GM23338 (cell line): ENCODE measurements around the gene PUS1. TPM values are rescaled to one million over a fixed set of nuclear protein-coding genes. Genes with fewer than 3 reads are reported as not detected.
"Not testable (repeated sequence)": the region's sequence is repeated elsewhere in the genome, so short reads cannot be mapped to it uniquely, and the experiment has no call there.

Experiments
- ATAC-seq: fragments of 200-7000 bp; cut with Tn5 transposase; 3 replicates; pipeline ENCODE4 v1.9.1; 2020
- DNase-seq: peaks from one replicate; pipeline ENCODE4 v3.0.0-alpha.2; 2015; ENCODE audit warnings: low spot score
- H2AFZ ChIP-seq: fragments of 200-600 bp; sonication (generic); 2 replicates; pipeline ENCODE4 v1.8.0; 2016; ENCODE audit warnings: antibody characterized with exemption, mild to moderate bottlenecking, moderate library complexity
- H3F3A ChIP-seq: fragments of 200-600 bp; sonication (generic); replicated peaks from 2 replicates; pipeline ENCODE4 v1.8.0; 2017; ENCODE audit warnings: antibody characterized with exemption, mixed run types, low read depth
- H3K27ac ChIP-seq: fragments of 200-600 bp; sonication (generic); 2 replicates; pipeline ENCODE4 v1.6.1; 2016; ENCODE audit warnings: low read depth
- H3K27me3 ChIP-seq: fragments of 200-600 bp; sonication (generic); 2 replicates; pipeline ENCODE4 v1.8.0; 2016; ENCODE audit warnings: mild to moderate bottlenecking, mixed run types, moderate library complexity; ENCODE audit not compliant: insufficient read depth
- H3K36me3 ChIP-seq: fragments of 200-600 bp; sonication (generic); 2 replicates; pipeline ENCODE4 v1.8.0; 2016; ENCODE audit warnings: mild to moderate bottlenecking; ENCODE audit not compliant: insufficient read depth
- H3K4me1 ChIP-seq: fragments of 200-600 bp; sonication (generic); 2 replicates; pipeline ENCODE4 v1.8.0; 2016; ENCODE audit warnings: mild to moderate bottlenecking, moderate library complexity; ENCODE audit not compliant: insufficient read depth
- H3K4me2 ChIP-seq: fragments of 200-600 bp; sonication (generic); 2 replicates; pipeline ENCODE4 v1.7.1; 2017; ENCODE audit warnings: mixed run types
- H3K4me3 ChIP-seq: fragments of 200-600 bp; sonication (generic); 2 replicates; pipeline ENCODE4 v1.6.1; 2016; ENCODE audit warnings: mixed run types
- H3K79me2 ChIP-seq: fragments of 200-600 bp; sonication (generic); replicated peaks from 2 replicates; pipeline ENCODE4 v1.8.0; 2017; ENCODE audit warnings: mild to moderate bottlenecking; ENCODE audit not compliant: insufficient read depth
- H3K9me2 ChIP-seq: fragments of 200-600 bp; sonication (generic); 2 replicates; pipeline ENCODE4 v1.8.0; 2017; ENCODE audit not compliant: insufficient read depth
- H4K20me1 ChIP-seq: fragments of 200-600 bp; sonication (generic); replicated peaks from 2 replicates; pipeline ENCODE4 v1.8.0; 2017; ENCODE audit warnings: mild to moderate bottlenecking; ENCODE audit not compliant: insufficient read depth
- H3K27ac Mint-ChIP-seq: 2 replicates; pipeline ENCODE4 v1.8.0; 2020; ENCODE audit warnings: inconsistent platforms, mild to moderate bottlenecking, moderate library complexity, mixed read lengths
- H3K27me3 Mint-ChIP-seq: 3 replicates; pipeline ENCODE4 v1.8.0; 2022; ENCODE audit warnings: low read depth, mild to moderate bottlenecking, moderate library complexity, mixed read lengths, inconsistent platforms; ENCODE audit not compliant: insufficient read depth, poor library complexity
- H3K36me3 Mint-ChIP-seq: 3 replicates; pipeline ENCODE4 v1.8.0; 2021; ENCODE audit warnings: low read depth, mild to moderate bottlenecking, inconsistent platforms, moderate library complexity, mixed read lengths
- H3K4me1 Mint-ChIP-seq: 3 replicates; pipeline ENCODE4 v1.8.0; 2020; ENCODE audit warnings: mild to moderate bottlenecking, inconsistent platforms, mixed read lengths
- H3K4me3 Mint-ChIP-seq: 3 replicates; pipeline ENCODE4 v1.8.0; 2021; ENCODE audit warnings: moderate library complexity, mild to moderate bottlenecking, inconsistent platforms, mixed read lengths
- H3K9me3 Mint-ChIP-seq: 3 replicates; pipeline ENCODE4 v1.8.0; 2020; ENCODE audit warnings: moderate library complexity, mild to moderate bottlenecking, inconsistent platforms, mixed read lengths
- EZH2 ChIP-seq: fragments of 200-600 bp; sonication (generic); IDR thresholded peaks from one replicate; pipeline ENCODE4 v1.8.0; 2017; ENCODE audit warnings: antibody characterized with exemption, mild to moderate bottlenecking, low read depth; ENCODE audit not compliant: unreplicated experiment
- EZH2phosphoT487 ChIP-seq: fragments of 200-600 bp; sonication (generic); IDR thresholded peaks from one replicate; pipeline ENCODE4 v1.8.1; 2018; ENCODE audit warnings: antibody characterized with exemption; ENCODE audit not compliant: unreplicated experiment
- JUNB ChIP-seq: IDR thresholded peaks from one replicate; pipeline ENCODE4 v1.6.1; 2016; ENCODE audit warnings: antibody characterized with exemption; ENCODE audit not compliant: unreplicated experiment
- POLR2AphosphoS5 ChIP-seq: IDR thresholded peaks from 2 replicates; pipeline ENCODE4 v1.6.1; 2016; ENCODE audit warnings: antibody characterized with exemption, low read depth
- STAT1 ChIP-seq: IDR thresholded peaks from one replicate; pipeline ENCODE4 v1.6.1; 2016; ENCODE audit warnings: antibody characterized with exemption; ENCODE audit not compliant: unreplicated experiment
- ZNF331 ChIP-seq: fragments of 250-450 bp; sonication (Bioruptor Pico); IDR thresholded peaks from 2 replicates; pipeline ENCODE4 v1.5.0; 2020; ENCODE audit warnings: low read depth, mild to moderate bottlenecking, moderate library complexity
- polyA plus RNA-seq: library from polyadenylated mRNA; unstranded; fragments of >200 nt; fragmentation: Nextera tagmentation; extraction: Ambion mirVana; gene quantifications from 2 replicates; pipeline ENCODE4 v1.2.1, GENCODE V29; 2016
- total RNA-seq: library from RNA; depleted of rRNA; stranded (reverse); fragments of >200 nt; shearing (Covaris generic); gene quantifications from 2 replicates; pipeline ENCODE4 v1.2.3, GENCODE V29; 2014
- TF ChIP-seq, protein P1 (sequence below): IDR thresholded peaks from 2 replicates; pipeline ENCODE4 v1.6.1; 2016; ENCODE audit warnings: antibody characterized with exemption
- TF ChIP-seq, protein P2 (sequence below): IDR thresholded peaks from one replicate; pipeline ENCODE4 v1.6.1; 2018; ENCODE audit warnings: antibody characterized with exemption; ENCODE audit not compliant: unreplicated experiment

Gene PUS1
- total and polyA plus RNA-seq, 2 experiments from 2014 or later, result 52.4 to 73.0 TPM

DNA sequence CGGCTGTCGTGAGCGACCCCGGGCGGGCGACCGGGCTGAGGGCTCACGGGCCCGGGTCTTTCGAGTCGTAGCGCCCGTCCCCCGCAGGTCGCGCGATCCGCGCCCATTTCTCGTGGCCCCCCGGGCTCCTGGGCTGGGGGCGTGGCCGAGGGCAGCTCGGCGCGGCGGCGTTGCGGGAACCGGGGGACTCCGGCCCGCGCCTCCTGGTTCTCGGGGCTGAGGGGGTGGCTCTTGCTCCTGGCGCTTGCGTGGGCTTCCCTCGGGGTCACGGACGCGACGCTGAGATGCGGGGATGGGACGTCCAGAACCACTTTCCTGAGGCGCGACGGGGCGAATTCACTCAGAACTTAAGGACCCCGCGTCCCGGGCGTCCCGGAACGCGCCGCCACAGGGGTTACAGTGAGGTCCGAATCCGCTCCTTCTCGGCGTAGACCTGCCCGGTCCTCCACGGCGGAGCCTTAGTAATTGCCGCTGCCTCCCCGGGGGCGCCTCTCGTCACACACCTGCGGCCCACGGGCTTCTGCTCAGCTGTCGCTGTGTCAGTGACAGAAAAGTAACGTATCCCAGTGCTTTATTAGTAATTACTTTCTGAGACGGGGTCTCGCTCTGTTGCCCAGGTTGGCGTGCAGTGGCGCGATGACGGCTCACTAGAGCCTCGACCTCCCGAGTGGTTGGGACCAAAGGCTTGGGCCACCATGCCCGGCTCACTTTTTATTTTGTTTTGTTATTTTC lies 21.3 kb downstream of the PUS1 start:
- no peaks in the 10 kb centered on the region for H3K9me2 ChIP-seq
- H2AFZ ChIP-seq, result peak overlapping the region; percentile 18; the same call in 1 of the 2 replicates
- peak overlapping the region; percentile 91 for H3K27ac Mint-ChIP-seq

DNA sequence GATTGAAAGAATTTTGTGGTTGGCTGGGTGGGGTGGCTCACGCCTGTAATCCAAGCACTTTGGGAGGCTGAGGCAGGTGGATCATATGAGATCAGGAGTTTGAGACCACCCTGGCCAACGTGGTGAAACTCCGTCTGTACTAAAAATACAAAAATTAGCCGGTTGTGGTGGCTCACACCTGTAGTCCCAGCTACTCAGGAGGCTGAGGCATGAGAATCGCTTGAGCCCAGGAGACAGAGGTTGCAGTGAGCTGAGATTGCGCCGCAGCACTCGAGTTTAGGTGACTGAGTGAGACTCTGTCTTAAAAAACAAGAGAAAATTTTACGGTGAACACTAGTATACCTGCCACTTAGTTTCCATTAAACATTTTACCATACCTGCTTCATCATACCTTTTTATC lies 24.7 kb downstream of the PUS1 start:
- not testable (repeated sequence) for H3K4me3 ChIP-seq, H3K4me1 Mint-ChIP-seq, H3K9me3 Mint-ChIP-seq, H3K27ac ChIP-seq, H3K27me3 Mint-ChIP-seq, H3K27me3 ChIP-seq, H3F3A ChIP-seq, H3K4me1 ChIP-seq, DNase-seq, H3K36me3 ChIP-seq, H3K36me3 Mint-ChIP-seq, H3K4me3 Mint-ChIP-seq, H3K27ac Mint-ChIP-seq, H3K4me2 ChIP-seq, H2AFZ ChIP-seq, ATAC-seq, H3K9me2 ChIP-seq
- H3K79me2 ChIP-seq, result peaks cover 85% of the 10 kb centered on the region
- peaks cover 40% of the 10 kb centered on the region for H4K20me1 ChIP-seq

More for the DNA sequence above, 21.3 kb downstream of the PUS1 start:
- H3K36me3 Mint-ChIP-seq, result peaks cover 7% of the 10 kb centered on the region
- peak; percentile 28 for ATAC-seq
- Histone ChIP-seq H4K20me1 (peaks cover 31% of the 10 kb centered on the region), H3K27ac (no peak overlapping the region), H3K27me3 (no peaks in the 10 kb centered on the region), H3K4me2 (peak overlapping the region; percentile 88), H3K79me2 (peaks cover 50% of the 10 kb centered on the region), H3F3A (peaks cover 16% of the 10 kb centered on the region), H3K36me3 (no peaks in the 10 kb centered on the region), H3K4me3 (peak overlapping the region; percentile 91), H3K4me1 (peaks cover 12% of the 10 kb centered on the region)
- H3K4me3 Mint-ChIP-seq, result peak overlapping the region; percentile 89
- peaks cover 8% of the 10 kb centered on the region for H3K4me1 Mint-ChIP-seq
- DNase-seq, result peak; percentile 39
- H3K9me3 Mint-ChIP-seq, result no peaks in the 10 kb centered on the region
- TF ChIP-seq EZH2 (no peak), EZH2phosphoT487 (no peak), STAT1 (no peak), JUNB (no peak), POLR2AphosphoS5 (no peak), ZNF331 (CRISPR knock-in tag) (no peak)
- TF ChIP-seq, protein P1, sequence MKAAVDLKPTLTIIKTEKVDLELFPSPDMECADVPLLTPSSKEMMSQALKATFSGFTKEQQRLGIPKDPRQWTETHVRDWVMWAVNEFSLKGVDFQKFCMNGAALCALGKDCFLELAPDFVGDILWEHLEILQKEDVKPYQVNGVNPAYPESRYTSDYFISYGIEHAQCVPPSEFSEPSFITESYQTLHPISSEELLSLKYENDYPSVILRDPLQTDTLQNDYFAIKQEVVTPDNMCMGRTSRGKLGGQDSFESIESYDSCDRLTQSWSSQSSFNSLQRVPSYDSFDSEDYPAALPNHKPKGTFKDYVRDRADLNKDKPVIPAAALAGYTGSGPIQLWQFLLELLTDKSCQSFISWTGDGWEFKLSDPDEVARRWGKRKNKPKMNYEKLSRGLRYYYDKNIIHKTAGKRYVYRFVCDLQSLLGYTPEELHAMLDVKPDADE, result no peak
- TF ChIP-seq, protein P2, sequence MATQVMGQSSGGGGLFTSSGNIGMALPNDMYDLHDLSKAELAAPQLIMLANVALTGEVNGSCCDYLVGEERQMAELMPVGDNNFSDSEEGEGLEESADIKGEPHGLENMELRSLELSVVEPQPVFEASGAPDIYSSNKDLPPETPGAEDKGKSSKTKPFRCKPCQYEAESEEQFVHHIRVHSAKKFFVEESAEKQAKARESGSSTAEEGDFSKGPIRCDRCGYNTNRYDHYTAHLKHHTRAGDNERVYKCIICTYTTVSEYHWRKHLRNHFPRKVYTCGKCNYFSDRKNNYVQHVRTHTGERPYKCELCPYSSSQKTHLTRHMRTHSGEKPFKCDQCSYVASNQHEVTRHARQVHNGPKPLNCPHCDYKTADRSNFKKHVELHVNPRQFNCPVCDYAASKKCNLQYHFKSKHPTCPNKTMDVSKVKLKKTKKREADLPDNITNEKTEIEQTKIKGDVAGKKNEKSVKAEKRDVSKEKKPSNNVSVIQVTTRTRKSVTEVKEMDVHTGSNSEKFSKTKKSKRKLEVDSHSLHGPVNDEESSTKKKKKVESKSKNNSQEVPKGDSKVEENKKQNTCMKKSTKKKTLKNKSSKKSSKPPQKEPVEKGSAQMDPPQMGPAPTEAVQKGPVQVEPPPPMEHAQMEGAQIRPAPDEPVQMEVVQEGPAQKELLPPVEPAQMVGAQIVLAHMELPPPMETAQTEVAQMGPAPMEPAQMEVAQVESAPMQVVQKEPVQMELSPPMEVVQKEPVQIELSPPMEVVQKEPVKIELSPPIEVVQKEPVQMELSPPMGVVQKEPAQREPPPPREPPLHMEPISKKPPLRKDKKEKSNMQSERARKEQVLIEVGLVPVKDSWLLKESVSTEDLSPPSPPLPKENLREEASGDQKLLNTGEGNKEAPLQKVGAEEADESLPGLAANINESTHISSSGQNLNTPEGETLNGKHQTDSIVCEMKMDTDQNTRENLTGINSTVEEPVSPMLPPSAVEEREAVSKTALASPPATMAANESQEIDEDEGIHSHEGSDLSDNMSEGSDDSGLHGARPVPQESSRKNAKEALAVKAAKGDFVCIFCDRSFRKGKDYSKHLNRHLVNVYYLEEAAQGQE, result no peak
- peaks cover 13% of the 10 kb centered on the region for H3K27me3 Mint-ChIP-seq

DNA sequence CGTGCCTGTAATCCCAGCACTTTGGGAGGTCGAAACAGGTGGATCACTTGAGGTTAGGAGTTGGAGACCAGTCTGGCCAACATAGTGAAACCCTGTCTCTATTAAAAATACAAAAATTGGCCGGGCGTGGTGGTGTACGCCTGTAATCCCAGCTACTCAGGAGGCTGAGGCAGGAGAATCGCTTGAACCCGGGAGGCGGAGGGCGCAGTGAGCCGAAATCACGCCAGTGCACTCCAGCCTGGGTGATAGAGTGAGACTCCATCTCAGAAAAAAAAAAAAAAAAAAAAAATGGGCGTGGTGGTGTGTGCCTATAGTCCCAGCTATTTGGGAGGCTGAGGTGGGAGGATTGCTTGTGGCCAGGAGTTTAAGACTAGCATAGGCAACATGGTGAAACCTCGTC lies 25.4 kb downstream of the PUS1 start:
- H3K27ac ChIP-seq, H3K4me1 ChIP-seq, ATAC-seq, H2AFZ ChIP-seq, H3K4me2 ChIP-seq, H3K36me3 Mint-ChIP-seq, H3K4me1 Mint-ChIP-seq, H3K9me3 Mint-ChIP-seq, DNase-seq, H3K27me3 ChIP-seq, H3F3A ChIP-seq, H3K27me3 Mint-ChIP-seq, H3K4me3 Mint-ChIP-seq, H3K9me2 ChIP-seq, H3K36me3 ChIP-seq, H3K27ac Mint-ChIP-seq, H3K4me3 ChIP-seq: not testable (repeated sequence)
- H3K79me2 ChIP-seq, result peaks cover 91% of the 10 kb centered on the region
- H4K20me1 ChIP-seq, result peaks cover 41% of the 10 kb centered on the region
